GM18951 (cell line): Measurements from ENCODE around the gene SIRT7.

Experiments used
- POLR2A ChIP-seq: IDR thresholded peaks from 4 replicates; pipeline ENCODE4 v1.6.1; 2011; ENCODE audit warnings: mild to moderate bottlenecking; ENCODE audit not compliant: insufficient read length, insufficient read depth; ENCODE audit errors: extremely low read depth
- in situ Hi-C: fragments of 300-500 bp; cut with MboI; formaldehyde crosslinking; loops from one replicate; pipeline ENCODE4 v1.12.0; 2022; ENCODE audit warnings: low sequenced_read_pairs, mixed read lengths, inconsistent platforms; ENCODE audit not compliant: unreplicated experiment

Gene SIRT7

DNA sequence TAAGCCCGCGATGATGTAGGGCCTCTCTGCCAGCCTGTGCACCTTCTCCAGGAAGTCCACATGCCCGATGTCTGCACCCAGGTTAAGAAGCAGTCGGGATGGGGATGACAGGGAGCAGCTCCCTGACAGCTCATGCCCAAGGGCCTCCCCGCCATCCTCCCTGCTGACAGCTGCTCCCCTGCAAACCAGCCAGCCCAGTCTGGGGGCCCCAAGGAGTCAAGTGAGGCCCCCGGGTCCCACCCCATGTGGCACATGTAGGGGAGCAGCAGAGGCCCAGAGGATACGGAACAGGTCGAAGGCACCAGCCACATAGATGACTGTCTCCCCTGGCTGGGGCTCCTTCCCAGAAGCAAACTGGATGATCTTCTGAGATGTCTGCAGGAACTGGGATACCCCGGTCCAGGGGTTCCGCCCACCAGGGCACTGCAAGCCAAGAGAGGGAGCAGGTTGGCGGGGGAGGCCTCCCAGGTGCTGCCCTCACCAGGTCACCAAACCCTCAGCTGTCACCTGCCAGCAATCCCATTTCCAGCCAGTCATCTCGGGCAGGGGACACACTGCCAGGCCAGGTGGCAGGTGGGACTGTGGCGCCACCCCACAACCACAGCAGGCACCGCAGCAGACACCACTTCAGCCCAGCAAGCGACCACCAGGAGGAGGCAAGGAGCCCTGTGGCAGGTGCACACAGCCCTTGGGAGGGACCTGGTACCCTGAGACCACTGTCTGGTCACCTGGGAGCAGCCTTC lies 11.3 kb downstream of the SIRT7 start:
- TF ChIP-seq POLR2A, result no peak
- in situ Hi-C loops, result no loop called here

DNA sequence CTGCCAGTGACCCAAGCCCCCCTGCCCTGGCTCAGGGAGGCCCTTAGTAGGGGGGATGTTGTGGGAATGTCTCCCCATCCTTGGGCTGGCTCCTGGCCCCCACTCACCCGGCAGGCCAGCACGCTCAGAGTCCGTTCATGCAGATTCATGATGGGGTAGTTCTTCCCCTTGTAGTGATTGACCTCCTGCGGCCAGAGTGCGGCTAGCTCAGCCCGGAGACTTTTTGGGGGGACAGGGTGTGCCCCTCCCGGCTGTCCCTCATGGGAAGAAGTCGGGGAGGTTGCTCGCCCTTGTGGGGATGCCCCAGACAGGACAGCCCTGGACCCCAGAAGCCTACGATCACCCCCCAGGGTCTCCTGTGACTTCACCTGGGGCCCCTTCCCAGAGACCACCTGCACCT lies 12.0 kb downstream of the SIRT7 start:
- TF ChIP-seq POLR2A, result no peak

DNA sequence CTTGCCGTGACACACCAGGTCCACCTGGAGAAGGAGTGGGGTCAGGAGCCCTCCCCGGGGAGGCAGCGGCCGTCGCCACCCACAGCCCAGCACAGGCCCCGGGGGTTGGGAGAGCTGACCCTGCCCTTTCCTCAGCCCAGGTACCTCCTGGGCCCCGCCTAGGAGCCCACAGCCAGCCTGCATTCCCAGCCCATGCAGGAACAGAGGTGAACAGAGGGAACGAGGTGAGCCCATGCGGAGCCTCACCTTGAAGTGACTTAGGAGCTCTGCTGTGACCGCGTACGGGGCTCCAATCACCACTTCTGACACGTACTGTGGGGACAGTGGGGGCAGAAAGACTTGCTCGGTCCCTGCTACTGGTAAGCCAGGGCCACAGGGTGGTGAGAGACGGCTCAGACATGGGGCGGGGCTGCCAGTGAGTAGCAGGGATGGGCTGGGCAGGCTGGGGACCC lies 12.5 kb downstream of the SIRT7 start:
- TF ChIP-seq POLR2A, result no peak

More for the DNA sequence above, 12.0 kb downstream of the SIRT7 start:
- in situ Hi-C loops, result no loop called here

DNA sequence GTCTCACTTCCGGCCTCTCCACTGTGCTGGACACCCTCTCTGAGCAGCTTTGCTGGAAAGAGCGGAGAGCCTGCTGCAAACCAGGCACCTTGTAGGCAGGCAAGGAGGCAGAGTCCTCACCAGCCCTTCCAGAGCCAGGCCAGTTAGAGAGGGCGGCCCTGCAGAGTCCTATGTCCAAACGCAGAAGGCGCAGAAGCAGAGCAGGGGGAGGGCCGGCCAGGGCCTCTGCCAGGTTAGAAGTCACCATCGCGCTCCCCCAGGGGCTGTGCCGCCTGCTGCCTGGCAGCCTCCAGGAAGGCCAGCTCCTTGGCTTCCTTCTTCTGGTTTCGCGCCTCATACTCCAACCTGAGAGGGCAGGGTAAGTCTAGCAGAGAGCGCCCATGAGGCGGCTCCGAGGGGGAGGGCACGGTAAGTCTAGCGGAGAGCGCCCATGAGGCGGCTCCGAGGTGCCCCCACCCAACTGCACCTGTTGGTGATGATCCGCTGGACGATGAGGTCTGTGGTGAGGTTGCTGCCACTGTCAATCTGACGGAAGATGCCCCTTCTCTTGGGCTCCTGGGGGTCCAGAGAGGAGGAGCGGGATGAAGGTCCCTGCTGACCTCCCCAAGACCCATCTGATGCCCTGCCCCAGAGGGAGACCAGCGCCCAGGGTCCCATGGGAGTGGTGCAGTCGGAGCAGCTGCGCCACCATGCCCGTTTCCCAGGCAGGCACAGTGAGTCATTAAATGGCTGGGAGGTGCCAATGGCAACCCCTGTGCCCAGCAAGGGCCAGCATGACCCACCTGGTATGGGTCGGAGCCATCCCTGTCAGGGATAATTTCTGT lies 13.2 kb downstream of the SIRT7 start:
- TF ChIP-seq POLR2A, result no peak
- in situ Hi-C loops, result no loop called here

More for the DNA sequence above, 12.5 kb downstream of the SIRT7 start:
- in situ Hi-C loops, result no loop called here

- TF ChIP-seq POLR2A, result no peak
- in situ Hi-C loops, result no loop called here
These were observed 13.9 kb downstream of the SIRT7 start for GRCh38 chr17:81903896-81904599.

- in situ Hi-C loops, result no loop called here
- no peak for TF ChIP-seq POLR2A
These were observed 14.6 kb downstream of the SIRT7 start for GRCh38 chr17:81903415-81903831.

DNA sequence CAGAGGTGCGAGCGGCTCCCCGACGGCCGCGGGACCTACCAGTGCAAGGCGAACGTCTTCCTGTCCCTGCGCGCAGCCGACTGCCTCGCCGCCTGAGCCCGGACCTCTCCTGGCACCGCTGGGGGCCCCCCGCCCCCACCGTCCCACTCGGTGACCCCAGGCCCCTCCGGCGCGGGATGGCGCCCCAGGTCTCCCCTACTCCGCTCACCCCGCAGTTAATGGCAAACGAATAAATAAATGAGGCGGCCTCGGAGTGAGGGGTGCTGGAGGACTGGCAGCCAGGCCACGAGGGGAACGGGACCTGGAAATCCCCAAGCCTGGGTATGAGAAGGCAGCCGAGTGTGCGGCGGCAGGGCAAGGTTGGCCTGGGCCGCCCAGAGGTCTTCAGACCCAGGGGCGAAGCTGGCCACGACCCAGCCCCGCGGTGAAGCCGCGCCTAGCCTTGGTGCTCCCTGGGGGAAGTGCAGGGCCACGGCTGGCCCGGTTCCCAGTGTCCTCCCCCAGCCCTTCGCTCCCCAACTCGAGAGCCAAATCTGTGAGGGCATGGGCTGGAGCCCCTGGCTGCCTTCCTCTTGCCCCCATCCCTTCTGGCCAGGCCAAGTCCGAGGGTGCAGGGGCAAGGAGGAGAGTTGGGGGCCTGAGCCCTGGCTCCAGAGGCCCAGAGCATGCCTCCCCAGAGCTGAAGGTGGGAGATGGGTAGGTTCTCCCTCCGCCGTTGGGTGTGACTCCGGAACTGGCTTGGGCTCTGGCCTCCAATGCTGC lies 15.1 kb downstream of the SIRT7 start:
- in situ Hi-C loops, result no loop called here
- TF ChIP-seq POLR2A, result no peak

GRCh38 chr17:81902023-81902652 lies 15.8 kb downstream of the SIRT7 start, which contains the start of gene NPB:
TSS of gene NPB (plus strand) at chr17:81902238. CDS start at chr17:81902278, 40 bp downstream.
- no peak for TF ChIP-seq POLR2A
- in situ Hi-C loops, result no loop called here

DNA sequence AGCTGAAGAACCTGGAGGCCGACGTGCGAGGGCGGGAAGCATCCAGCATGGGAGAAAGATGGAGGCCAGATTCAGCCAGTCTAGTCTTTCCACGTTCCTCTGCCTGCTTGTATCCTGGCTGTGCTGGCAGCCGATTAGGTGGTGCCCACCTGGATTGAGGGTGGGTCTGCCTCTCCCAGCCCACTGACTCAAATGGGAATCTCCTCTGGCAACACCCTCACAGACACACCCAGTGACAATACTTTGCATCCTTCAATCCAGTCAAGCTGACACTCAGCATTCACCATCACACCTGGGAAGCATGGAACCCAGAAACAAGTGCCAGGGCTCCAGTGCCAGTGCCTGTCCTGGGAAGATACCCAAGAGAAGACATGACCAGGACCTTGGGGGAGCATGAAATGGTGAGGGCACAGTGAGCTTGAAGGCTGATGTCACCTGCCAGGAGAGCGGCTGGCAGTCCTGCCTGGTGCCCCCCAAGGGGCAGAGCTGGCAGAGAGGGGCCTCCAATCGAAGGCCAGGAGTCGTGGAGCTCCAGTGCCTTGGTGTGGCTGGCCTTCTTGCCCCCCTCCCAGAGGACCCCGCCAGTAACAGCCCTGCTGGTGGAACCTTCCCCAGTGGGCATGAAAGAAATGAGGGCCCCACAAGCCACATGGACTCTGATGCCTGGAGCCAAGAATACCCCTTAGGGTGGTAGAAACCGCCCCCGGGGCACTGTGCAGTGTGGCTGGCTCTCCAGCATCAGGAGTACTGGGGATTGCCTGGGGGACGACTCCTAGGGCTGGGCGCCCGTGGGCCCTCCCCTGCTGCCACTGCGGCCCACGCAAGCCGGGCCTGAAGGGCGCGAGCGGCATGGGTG lies 16.6 kb downstream of the SIRT7 start:
- in situ Hi-C loops, result no loop called here
- TF ChIP-seq POLR2A, result no peak

DNA sequence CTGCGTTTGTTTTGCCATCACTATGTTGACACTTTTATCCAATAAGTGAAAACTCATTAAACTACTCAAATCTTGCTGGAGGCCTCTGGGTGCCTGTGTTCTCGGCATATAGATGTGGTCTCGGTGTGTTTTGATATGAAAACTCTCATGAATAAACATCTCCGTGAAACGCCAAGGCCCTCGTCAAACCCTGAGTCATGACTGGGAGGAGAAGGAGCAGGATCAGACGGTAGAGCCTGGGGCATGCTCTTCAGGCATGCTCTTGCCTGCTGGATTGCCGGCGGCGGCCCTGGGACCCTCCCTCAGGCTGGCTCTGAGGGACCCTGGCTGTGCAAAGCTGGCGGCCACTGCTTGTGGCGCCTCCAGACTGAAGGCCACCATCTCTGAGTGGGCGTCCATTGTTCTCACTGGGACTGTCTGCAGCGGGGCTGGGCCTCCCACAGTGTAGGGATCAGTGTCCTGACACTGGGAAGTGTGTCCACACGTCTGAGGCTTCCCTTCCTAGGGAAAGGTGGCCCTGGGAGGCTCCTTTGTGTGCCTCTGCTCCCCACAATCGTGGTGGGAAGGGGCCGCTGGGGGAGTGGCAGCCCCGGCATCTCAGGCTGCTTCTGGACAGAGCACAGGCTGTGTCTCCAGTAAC lies 17.7 kb downstream of the SIRT7 start:
- TF ChIP-seq POLR2A, result no peak
- in situ Hi-C loops, result no loop called here
